ENCODE results near the gene TWIST2.

Gene TWIST2

DNA sequence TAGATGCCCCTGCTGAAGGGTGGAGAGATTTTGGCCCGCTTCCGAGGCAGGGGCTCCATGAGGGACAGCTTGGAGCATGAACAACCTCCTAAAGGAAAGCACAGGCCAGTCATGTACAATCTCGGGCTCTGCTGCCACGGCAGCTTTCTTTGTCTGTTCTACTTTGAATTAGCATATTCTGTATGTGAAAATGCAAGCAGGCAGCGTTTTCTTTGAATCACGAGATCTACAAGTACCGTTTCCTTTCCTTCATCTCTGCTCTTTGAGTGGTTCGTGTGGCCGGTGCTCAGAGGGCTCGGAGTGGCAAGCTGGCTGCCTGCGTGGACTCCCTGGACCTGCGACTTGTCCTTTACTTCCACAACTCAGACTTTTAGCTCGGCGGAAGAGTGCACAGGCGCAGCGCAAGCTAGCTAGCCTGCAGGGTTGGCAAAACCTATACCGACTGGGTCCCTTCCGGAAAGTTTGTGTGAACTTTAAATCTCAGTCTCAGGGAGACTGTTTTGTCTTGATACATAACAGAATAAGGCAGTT, 6.9 kb downstream of the TWIST2 start:
- intact Hi-C loops (cut with DNase I), result no loop called here
- DNase-seq, result peak in 1 of 42 donors; percentile 34

DNA sequence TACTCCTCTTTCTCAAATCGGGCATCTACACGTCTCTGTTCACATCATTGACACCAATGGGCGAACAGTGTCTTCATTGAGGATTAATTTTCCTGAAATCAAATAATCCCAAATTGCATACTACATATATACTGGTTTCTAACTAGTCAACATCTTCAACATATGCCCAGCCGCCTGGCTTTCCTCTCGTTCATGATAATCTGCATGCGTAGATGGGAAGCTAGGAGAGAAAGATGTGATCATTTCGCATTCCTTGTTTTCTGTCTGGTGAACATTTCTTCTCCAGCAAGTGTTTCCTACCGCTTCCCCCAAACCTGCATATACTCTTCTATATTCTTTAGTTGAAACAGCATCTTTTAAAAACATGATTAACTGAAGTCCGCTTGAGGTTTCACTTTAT, 7.4 kb downstream of the TWIST2 start:
- peak in 1 of 42 donors; percentile 9 for DNase-seq
- intact Hi-C loops (cut with DNase I), result no loop called here

DNA sequence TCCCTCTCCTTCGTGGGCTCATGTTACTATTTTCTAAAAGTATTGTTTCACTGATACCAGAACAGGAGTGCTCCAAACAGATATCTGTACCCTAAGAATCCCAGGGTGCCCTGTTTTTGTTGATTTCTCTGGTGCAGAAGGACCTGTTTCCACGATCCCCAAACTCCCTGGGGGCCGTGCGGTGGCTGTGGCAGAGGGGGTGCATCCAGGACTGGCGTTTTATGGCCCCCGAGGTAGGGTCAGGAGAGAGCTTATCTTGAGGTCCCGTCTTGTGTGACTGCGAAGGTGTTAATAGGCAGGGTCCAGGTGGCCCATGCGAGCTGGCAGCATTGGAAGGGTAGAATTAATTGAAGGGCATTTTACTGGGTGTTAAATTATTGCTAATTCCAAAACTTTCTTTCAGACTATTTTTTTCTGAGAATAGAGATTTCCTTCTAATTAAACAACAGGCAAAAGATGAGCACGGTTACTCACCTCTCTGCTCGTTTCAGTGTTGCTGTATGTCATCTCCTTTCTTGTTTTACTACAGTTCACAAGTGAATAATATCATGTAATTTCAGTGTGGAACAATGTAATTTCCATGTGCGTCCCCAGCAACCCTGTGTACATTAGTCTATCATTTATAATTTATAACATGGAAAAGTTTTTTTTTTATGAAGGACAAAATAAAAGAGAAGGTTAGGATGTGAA, 8.2 kb downstream of the TWIST2 start:
- intact Hi-C loops (cut with DNase I), result no loop called here
- no peak for DNase-seq

DNA sequence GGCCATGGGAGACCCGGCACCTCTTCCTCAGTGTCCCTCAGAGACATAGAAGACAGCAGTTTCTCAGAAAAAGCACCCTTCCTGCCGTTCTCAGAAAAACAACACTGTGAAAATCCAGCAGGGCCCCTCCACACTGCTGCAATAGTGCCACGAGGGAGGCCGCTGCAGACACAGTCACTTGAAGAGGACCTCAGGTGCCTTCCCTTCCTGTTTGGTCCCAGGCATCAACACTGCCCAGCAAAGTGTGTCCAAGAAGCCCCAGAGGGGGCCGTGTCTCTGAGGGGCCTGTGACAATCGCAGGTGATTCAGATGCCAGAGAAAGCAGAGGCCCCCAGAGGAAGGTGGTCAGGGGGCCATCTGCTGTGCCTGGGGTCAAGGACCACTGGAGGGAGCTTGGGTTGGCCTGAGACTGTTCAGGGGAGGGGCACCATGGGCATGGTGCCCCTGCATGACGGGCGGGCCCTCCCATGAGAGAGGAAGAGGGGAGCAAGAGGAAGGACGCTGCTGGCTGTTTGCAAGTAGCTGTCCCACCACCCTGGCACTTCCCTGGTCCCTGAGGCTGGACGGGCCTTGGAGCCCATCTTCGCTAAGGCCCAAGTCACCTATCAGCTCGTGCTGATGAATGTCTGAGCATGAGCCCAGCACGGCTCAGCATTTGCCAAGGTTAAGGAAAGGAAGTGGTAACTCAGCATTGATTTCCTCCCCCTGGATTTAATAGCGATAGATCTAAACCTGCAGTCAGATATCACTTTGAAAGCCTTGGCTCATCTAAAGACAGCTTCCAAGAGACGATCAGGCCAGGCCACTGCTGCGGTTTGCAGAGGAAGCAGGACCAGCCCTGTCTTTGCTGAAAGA, 9.1 kb downstream of the TWIST2 start:
- intact Hi-C loops (cut with DNase I), result no loop called here
- peak in 1 of 42 donors; percentile 27 for DNase-seq

DNA sequence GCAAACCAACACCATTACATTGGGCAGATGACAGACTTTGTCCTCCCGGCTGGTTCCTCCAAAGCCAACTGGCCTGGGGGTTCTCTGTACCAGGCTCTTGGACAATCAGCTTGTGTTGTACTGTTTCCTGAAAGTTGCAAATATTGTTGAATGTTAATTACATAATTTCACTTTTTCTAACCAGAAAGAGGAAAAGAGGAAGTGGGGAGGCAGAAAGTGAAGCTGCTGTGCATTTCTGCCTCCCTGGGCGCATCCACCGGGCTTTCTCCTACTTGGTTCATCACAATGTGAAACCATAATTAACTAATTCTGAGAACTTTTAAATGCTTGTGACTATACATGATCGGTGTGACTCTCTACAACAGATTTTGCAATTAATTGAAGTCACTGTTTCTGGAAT, 10.1 kb downstream of the TWIST2 start:
- DNase-seq, result peak in 1 of 42 donors; percentile 34
- intact Hi-C loops (cut with DNase I), result no loop called here

DNA sequence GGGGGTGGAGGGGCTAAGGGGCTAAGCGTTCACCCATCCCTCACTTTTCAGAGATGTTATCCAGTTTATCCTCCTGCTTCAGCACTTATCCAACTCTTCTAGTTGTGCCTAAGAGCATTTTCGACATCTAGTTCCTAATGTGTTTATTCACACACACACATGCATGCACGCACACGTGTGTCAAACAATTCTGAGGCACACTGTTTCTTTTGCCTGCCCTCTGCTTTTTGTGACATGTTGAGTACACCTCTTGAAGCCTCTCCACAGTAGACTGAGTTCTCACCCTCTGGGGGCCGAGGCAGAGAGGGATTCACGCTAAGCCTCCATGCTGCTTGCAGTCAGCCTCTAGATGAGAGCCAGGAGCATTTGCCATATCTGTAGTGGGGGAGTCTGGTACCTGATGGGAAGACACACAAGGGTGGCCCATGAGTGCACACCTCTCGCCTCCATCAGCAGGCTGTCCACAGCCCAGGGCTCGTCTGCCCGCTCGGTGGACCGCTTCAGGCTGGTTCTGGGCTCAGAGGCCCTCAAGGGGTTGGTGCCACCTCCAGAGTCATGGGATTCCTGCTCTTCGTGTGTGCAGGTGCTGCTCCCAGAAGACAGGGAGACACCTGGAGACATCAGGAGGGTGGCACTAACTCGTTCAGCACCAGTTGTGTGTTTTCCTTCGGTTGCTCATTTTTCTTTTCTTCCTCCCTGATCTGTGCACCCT, 11.9 kb downstream of the TWIST2 start:
- peak in 2 of 42 donors; percentile 20 to 23 for DNase-seq
- intact Hi-C loops (cut with DNase I), result no loop called here

DNA sequence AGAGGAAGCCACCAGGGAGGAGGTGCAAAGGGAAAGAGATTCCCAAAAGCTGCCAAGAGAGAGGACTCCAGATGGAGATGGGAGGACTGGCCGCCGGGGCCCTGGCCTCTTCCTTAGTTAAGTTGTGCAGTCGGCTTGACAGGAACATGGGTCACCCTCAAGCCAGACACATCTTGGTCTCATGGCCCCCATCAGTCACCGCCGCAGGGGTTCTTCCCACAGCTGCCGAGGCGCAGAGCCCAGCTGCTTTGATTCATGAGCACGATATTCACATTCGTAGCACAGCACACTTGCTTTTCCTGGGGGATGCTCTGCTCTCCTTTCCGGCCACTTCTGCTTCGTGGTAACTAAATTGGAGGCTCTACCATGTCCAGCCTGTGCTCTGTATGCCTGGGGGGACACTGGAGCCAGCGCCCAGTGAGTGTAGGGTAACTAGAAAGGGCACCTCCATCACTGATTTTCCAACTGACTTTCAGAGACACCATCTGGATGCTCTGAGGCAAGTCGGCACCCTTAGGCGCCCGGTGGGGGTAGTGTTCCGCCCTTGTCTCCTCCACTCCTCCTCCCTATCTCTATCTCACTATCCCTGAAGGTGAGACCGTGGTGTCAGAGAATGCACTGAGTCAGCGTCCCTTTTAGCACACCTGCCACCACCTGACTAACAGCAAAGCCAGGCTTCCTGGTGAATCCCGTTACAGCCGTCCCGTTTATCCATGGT, 13.3 kb downstream of the TWIST2 start:
- intact Hi-C loops (cut with DNase I), result no loop called here
- peak in 2 of 42 donors; percentile 20 to 34 for DNase-seq

DNA sequence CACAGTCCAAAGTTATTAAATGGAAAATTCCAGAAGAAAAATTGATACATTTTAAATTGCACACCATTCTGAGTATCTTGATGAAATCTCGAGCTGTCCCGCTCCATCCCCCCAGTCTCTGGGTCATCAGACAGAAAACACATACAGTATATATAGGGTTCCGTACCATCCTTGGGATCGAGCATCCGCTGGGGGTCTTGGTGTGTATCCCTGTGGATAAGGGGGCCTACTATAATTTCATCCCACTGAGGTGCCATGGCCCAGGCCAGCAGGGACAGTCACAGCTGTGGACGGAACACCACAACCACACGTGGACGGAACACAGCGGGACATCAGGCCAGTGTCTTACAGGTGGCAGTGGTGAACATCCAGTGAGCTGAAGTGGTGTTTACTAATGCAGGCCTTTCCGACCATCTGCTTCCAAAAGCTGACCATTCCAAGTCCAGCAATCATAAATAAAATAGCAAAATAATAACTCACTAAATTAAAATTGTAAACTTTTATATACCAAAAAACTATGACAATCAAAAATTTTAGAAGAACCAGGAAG, 14.0 kb downstream of the TWIST2 start:
- intact Hi-C loops (cut with DNase I), result no loop called here
- DNase-seq, result peak in 3 of 42 donors; percentile 8 to 40 (median 9)

DNA sequence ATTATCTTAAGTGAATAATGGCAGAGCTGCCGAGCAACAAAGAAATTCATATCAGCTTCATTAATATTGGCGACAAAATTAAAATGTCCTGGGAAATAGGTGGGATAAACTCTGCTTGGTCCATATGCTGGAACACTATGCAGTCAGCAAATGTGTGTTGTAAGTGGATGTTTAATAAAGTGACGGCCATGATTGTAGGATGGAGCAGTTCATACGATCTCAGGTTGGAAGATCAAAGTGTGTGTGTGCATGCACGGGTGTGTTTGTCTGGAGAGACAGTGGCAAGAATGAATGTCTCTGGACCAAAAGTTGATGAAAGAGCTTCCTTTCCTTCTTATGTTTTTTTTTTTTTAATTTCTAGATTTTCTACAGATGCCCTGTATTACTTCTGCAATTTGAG, 14.8 kb downstream of the TWIST2 start:
- intact Hi-C loops (cut with DNase I), result no loop called here
- DNase-seq, result no peak

DNA sequence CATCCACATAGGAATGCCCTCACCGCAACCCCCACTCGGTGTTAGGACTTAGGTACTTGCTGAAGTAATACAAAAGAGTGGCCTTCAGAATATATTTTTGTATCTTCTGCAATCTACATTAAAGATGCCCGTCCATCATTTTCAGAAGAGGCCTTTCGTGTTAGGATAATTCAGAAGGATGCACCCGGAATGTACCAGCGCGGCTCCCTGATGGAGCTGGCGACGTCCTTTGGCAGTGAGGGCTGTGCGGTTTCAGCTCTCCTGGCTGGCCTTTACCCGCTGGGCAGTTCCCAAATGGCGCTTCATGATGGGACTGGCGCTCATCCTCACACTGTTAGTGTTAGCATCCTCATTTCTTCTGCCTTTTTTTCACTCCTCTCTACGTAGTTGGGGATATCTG, 15.3 kb downstream of the TWIST2 start:
- intact Hi-C loops (cut with DNase I), result no loop called here
- DNase-seq, result peak in 1 of 42 donors; percentile 42

DNA sequence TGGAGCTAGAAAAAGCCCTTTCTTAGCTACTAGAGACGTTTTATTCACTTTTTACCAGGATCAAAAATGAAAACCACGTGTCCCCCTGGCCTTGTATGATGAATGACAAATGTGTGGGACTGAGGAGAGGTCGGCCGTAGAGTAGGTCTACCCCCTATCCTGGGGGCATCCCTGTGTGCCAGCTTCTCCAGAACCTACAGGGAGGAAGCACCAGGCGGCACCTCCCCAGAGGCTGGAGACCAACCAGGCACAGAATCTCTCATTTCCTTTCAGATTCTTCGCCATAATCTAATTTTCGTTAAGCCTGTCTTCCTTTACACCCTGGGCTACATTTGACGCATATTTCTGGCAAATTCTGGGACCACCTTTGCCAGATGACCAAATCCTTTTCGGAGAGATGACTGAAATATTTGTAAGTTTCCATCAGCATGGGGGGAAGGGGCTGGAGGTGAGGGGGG, 15.9 kb downstream of the TWIST2 start:
- DNase-seq, result peak in 1 of 42 donors; percentile 10
- intact Hi-C loops (cut with DNase I), result no loop called here

DNA sequence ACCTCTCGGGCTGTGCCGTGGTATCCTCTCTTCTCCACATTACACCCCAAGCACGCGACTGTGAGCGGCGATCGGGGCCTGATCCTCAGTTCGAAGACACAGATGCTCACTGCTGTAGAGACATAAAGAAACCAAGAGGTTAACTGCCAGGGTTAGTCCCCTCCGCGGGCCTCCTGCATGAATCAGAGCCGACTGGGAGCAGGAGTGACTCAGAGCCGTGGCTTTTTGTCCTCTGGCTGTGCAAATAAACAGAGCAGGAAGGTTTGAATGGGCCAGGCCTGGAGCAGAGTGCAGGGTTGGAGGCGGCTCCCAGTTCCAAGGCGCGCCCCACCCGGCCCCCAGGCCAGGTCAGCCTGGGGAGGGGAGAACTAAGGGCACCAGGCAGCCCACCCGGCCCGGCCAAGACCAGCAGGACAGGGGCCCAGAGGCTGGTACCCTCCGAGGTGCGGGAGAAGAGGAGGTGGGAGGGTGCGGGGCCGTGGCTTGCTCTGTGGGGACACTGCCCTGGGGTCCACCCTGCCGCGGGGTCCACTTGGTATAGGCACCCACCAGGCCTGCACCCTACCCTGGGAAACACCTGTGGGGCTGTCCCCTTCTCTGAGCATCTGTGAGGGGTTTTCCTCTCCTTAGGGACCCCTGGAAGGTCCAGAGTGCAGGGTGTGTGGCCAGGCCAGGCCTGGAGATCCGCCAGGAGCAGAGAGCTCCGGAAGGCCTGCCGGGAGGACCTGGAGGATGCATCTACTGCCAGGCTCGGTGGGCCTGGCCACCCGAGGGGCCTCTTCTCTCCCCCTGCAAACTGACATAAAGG, 16.5 kb downstream of the TWIST2 start:
- peak in 7 of 42 donors; percentile 15 to 67 (median 23) for DNase-seq
- intact Hi-C loops (cut with DNase I), result no loop called here

DNA sequence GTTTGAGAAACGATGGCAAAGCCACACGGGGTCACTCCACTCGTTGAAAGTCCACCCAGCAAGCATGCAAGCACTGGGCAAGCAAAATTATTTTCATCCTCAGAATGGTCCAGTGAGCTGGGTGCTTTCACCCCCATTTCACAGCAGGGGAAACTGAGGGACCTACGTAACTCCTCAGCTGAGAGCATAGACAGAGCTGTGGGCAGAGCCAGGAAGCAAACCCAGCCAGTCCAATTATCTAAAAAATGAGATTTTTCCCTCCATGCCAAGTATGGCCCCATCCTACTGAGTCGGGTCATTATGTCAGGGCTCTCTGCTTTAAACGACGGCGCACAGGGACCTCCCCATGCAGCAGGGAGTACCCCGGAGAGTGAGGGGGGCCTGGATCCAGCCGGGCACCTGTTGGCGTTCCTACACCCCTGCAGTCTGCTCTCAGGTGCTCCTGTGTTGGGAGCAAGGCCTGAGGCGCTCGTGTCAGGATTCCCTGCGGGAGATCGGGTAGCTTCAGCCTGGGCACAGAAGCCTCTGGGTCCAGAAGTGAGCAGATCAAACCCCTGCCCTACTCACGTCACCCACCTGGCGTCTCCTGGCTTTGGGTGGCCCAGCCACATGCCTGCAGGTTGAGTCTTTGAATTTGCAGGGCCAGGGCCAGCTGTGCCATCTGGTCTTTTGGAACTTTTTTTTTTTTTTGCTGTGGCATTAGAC, 17.3 kb downstream of the TWIST2 start:
- peak in 2 of 42 donors; percentile 5 to 28 for DNase-seq
- intact Hi-C loops (cut with DNase I), result no loop called here

DNA sequence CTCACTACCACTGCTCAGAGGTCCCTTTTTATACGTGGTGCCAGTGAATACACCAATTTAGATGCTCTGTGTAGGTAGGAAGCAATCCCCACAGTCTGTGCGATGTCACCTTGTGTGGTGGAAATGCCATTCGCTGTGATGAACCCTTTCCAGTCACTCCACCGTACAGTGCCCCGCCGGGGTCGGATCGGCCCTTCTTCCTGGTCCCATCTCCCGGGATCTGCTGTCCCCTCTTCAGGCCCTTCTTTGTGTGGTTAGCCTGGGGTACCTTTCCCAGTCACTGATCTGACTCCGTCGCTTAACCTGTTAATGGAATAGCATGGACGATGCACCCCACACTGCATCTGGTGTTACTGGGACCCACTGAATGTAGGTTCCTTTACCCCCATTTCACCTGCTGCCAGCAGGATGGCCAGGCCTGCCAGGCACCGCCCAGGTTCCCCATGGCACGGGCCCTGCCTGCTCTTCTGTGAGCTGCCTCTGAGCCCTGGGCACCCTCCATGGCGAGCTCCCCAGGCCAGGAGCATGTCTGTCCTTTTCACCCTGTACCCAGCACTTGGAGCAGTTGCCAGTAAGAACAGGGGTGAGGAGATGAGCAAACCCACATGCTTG, 18.0 kb downstream of the TWIST2 start:
- DNase-seq, result peak in 2 of 42 donors; percentile 7 to 39
- intact Hi-C loops (cut with DNase I), result no loop called here

DNA sequence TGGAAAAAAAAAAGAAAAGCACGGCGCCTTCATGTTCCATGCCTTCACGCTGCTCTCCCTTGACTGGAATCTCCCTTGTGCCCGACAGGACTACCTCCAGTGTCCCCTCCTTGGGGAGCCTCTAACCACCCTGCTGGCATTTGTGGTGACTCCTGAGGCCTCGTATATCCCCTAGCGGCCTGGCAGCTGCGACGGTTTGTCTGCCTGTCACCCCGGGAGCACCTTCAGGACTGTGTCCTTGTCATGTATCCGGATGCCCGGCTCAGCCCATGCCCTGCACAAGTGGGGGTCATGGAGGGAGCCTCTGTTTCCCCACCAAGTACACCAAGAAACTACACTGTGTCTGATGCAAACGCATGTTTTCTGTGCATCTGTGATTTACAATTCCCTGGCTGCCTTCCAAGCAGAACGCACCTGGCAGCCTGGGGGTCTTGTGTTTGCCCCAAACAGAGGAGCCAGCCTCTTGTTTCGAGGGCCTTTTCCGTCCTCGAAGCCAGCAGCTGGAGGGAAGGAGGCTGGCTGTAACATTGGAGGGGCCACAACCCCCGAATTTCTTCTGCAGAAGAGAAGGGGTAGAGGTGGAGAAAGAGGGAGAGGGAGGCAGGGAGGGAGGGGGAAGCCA, 18.9 kb downstream of the TWIST2 start:
- intact Hi-C loops (cut with DNase I), result no loop called here
- peak in 2 of 42 donors; percentile 6 to 28 for DNase-seq

DNA sequence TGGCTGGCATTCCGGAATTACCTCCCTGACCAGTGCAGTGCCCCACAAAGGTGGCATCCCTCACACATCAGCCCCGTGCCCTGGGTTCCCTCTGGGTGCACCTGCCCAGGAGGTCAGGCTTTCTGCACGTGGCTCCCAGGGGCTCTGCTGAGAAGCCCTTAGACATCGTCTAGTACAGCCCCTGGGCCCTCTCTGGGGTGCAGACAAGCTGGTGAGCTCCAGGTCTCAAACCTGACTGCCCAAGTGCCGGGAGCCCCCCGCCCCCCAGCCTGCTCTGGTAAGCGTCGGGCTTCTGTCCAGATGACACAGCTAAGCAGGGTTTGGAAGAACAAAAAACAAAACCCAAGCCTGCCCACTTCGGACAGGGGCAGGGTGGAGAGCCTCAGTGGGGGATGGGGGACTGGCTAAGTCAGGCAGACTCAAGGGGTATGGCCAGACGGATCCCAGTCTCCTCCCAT, 20.2 kb downstream of the TWIST2 start:
- peak in 3 of 42 donors; percentile 3 to 32 (median 31) for DNase-seq
- intact Hi-C loops (cut with DNase I), result no loop called here
